ENCODE data around the gene SMURF1.
"Not testable (repeated sequence)": the region's sequence is repeated elsewhere in the genome, so short reads cannot be mapped to it uniquely, and the experiment has no call there.

SMURF1 gene

DNA sequence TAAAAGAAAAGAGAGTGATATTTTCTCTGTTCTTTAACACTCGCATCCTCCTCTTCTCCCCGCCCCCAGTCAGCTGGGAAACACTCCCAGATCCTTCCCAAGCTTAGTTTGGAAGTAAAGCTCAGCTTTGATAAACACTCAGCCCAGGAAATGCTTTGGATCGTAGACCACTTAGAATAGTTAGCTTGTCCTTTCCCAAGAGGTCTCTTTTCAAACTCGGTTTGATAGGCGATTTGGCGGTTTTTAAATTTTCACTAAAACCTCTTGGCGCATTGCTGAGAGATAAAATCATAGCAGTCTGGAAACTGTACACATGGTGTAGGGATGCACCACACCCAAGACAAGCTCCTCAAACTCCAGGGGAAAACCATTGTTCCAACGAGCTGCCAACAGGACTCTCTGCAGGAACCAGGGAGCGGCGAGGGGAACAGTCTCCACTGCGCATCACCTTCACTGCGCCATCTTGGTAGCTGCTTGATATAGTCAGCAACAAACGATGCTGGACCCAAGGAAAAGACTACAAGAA is 22.3 kb downstream of the SMURF1 start:
- DNase-seq (ENCODE audit: low read depth) = no peak

DNA sequence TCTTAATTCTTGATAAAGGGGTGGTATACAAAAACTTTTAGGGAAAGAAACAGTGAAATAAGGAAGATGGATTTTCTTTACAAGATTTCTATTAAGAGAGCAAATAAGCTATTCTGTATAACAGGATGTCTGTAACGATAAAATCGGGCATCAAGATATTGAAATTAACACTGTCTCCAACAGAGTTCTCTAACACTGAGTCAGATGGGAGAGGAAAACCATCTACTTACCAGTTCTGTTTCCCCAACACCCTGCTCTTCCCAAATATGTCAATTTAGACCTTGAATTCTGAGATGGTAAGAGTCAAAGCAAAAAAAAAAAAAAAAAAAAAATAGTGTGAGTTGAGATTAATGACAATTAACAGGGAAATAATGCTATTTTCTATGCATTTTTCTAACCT is 23.0 kb downstream of the SMURF1 start:
- DNase-seq (ENCODE audit: low read depth) = no peak

DNA sequence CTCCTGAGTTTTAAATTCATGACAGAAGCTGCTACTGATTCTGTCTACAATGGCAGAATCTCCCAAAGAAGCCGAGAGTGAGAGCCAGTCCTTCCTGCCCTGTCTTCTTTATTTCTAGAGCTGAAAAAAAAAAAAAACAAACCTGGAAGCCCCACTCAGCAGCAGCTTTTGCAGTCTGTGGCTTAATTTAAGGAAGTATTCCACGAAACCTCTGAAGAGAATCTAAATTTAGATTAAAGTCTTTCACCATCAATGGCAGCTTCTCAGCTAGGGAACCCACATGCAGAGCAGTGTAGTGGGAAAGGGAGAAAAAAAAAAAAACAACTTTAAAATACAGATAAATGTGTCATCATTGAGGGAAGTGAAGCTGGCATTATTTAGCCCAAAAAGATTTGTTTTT is 23.4 kb downstream of the SMURF1 start:
- no peak for DNase-seq (ENCODE audit: low read depth)

DNA sequence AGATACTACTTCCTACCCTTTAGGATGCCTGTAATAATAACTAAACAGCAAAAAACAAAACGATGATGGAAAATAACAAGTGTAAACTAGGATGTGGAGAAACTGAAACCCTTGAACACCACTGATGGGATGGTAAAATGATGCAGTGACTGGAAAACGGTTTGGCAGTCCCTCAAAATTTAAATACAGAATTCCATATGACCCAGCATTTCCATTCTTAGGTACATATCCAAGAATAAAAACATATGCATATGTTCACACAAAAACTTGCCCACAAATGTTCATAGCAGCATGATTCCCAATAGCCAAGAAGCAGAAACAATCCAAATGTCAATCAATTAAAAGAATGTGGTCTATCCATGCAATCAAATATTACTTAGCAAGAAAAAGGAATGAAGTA is 25.8 kb downstream of the SMURF1 start:
- no peak for DNase-seq (ENCODE audit: low read depth)

DNA sequence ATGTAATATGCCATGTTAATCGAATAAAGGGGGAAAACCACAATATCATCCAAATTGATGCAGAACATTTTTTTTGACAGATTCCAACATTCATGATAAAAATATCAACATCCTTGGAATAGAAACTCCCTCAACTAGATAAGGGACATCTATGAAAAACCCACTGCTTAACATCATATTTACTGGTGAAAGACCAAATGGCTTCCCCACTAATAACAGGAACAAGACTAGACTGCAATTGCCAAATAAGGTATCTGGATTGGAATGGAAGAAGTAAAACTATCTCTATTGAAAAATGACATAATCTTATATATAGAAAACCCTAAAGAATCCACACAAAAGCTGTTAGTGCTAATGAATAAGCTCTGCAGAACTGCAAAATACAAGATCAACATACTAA is 27.8 kb downstream of the SMURF1 start:
- no peak for DNase-seq (ENCODE audit: low read depth)

DNA sequence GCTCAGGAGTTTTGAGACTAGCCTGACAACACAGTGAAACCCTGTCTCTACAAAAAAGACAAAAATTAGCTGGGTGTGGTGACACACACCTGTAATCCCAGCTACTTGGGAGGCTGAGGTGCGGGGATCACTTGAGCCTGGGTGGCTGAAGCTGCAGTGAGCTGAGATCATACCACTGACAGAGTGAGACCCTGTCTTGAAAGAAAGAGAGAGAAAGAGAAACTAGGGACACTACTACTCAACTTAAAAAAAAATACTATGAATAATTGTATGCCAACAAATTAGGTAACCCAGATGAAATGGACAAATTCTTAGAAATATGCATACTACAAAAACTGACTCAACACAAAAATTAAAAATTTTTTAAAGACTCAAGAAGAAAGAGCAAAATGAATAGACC is 28.5 kb downstream of the SMURF1 start:
- DNase-seq (ENCODE audit: low read depth) = no peak

DNA sequence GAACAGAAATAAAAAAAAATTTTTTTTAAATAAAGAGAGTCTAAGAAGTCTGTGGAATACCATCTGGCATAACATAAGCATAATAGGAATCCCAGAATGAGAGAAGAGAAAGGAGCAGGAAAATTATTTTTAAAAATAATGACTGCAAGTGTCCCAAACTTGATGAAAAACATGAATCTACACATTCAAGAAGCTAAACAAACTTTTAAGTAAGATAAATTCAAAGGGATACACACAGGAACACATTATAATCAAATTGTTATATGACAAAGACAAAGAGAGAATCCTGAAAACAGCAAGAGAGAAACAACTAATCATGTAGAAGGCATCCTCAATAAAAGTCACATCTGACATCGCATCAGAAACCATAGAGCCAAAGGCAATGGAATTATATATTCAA is 30.9 kb downstream of the SMURF1 start:
- DNase-seq (ENCODE audit: low read depth) = no peak

DNA sequence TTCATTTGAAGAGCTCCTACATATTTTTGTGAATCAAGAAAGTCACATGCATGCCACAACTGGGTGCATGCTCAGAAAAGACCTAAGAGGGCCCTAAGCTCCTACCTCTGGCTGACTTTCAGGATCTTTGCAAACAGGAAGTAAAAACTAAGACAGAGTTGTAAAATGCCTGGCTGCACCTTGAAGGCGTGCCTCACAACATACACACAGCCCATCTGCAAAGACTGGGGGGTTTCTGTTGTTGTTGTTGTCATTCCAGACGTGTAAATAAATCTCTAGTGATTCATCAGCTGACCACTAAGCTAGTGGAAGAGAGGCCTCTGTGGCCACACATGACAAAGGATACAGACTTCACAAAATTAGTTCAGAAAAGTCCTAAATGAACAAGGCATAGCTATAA is 31.8 kb downstream of the SMURF1 start:
- no peak for DNase-seq (ENCODE audit: low read depth)

DNA sequence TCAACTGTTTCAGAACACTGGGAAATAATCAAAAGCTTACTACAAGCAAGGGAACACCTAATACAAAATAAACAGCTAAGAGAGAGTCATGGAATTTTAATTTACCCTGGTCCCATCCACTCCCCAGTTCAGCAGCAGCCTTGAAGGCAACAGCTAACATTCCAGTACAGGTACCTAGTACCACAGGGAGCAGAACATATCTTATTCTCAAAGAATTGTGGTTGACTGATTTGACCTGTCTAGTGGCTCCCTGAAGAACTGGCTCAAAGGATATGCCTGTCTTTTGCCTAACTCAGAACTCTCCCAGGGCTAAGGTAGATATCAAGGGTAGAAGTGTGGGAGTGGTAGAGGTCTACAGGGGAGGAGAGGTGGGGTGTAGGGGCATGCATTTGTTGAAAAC is 32.3 kb downstream of the SMURF1 start:
- no peak for DNase-seq (ENCODE audit: low read depth)

DNA sequence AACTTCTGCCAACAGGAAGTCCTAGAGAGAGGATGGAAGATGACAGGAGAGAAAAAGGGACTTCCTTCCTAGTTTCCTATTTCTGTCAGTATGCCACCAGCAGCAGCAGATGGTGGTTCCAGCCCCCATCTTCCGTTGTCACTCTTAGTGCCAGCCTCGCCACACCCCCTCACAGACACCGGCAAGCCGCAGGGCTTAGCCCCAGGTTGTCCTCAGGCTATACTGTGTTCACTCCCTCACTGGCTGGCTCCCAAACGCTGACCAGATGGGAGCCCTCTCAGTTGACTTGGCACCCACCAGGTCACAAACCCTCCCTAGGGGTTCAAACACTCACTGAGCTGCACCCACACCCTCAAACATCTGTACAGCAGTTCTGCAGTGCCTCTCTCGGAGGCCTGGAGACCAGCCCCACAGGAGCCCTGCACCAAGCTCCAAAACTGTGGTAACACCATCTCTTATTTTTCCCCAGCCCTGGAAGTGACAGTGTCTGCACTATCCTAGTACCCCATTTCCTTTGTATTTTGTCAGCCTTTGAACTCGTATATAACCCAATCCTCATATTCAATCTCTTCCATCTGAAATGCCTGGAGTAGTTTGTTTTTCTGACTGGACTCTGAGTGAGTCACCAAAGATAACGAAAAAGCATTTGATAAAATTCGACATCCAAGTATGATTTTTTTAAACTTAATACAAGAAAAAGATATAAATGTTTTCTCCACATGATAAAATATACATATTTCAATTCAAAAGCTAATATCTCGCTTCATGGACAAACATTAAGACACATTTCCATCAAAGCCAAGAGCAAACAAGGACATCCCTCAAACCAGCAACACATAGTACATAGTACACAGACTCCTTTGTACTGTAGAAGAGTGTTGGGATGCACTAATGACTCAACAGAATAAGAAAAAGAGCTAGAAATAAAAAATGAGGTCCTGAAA is 34.5 kb downstream of the SMURF1 start:
- DNase-seq (ENCODE audit: low read depth) = no peak

DNA sequence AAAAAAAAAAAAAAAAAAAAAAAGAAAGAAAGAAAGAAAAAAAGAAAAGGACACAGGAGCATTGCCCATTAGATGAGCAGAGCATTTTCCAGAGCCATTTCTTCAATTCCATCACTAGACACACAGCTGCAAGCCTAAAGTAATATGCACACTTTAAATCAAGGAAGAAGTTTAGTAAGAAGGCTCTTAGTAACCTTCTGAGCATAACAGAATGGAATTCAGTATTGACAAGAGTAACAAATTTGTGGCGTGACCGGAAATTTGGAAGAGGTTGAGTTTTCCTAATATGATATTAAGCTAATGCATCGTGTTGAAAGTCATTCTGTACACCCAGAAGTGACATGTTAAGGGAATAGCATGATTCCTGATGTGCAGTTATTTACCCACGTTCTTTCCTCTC is 35.3 kb downstream of the SMURF1 start:
- DNase-seq (ENCODE audit: low read depth) = no peak

DNA sequence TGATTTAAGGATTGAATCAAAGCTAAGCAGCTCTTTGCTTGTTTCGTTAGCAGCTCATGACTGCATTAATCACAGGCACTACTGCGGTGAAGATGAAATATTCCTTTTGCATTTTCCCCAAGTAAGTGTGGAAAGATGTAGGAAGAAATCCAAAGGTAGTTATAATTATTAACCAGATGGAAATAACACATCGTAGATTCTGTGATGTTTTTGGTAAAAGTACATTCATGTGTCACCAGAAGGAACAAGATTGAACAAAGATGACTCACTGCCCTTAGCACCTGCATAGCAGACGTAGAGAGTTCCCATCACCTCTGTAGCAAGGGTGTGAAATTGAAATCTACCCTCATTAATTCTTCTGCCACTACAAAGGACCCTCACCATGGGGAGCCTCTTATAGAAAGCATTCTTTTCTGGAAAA is 37.1 kb downstream of the SMURF1 start:
- no peak for DNase-seq (ENCODE audit: low read depth)

DNA sequence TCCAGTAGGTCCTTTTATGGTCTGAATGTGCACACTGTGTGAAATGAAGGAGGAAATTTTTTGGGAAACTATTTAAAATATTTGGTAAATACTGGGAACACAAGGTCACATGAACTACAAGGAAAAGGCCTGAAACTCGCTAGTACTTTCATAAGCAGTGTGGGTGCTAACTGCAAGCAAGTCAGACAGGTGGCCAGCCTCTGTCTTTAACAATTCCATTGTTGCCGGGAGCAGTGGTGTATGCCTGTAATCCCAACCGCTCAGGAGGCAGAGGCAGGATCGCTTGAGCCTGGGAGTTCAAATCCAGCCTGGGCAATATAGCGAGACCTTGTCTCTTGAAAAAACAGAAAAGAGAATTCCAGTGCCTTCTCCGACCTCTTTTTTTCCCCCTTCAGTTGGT is 37.5 kb downstream of the SMURF1 start:
- no peak for DNase-seq (ENCODE audit: low read depth)

DNA sequence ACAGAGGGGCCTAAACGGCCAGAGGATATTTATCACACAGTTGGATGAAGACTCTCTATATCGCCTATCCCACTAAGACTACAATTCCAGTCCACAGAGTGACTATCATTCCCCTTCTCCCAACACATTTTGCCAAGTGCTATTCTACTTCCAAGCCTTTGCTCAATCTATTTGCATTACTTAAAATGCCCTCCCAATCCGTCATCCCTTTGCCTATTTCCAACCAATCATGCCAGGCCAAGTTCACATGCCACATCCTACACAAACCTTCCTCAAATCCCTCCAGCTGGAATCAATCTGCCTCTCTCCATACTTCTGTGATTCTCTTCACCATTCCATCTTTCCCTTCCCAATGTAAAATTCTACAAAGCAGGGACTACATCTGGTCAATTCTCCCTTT is 38.2 kb downstream of the SMURF1 start:
- no peak for DNase-seq (ENCODE audit: low read depth)

DNA sequence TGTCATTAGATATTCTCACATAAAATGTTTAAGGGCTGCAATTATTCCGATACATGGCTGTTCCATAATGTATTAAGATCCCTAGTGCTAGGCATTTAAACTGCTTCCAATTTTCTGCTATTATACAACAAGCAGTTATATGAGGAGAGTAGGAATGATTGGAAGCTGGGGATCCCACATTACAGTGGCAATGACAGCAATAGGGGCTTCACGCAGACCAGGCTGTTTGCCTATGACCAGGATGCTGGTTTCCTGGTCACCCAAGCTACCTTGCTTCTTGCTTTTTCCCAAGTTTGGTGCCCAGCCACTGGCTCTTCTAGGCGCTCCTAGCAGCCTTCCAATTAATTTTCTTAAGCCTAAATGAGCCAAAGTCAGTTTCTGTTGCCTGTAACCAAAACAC is 39.3 kb downstream of the SMURF1 start:
- no peak for DNase-seq (ENCODE audit: low read depth)

DNA sequence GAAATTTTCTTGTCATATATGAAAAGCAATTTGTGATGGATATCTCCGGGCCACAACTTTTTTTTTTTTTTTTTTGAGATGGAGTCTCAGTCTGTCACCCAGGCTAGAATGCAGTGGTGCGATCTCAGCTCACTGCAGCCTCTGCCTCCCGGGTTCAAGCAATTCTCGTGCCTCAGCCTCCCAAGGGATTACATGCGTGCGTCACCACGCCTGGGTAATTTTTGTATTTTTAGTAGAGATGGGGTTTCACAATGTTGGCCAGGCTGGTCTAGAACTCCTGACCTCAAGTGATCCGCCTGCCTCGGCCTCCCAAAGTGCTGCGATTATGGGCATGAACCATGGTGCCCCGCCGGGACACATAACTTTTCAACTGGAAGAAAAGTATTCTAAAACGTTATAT is 40.1 kb downstream of the SMURF1 start:
- not testable (repeated sequence) for DNase-seq (ENCODE audit: low read depth)

DNA sequence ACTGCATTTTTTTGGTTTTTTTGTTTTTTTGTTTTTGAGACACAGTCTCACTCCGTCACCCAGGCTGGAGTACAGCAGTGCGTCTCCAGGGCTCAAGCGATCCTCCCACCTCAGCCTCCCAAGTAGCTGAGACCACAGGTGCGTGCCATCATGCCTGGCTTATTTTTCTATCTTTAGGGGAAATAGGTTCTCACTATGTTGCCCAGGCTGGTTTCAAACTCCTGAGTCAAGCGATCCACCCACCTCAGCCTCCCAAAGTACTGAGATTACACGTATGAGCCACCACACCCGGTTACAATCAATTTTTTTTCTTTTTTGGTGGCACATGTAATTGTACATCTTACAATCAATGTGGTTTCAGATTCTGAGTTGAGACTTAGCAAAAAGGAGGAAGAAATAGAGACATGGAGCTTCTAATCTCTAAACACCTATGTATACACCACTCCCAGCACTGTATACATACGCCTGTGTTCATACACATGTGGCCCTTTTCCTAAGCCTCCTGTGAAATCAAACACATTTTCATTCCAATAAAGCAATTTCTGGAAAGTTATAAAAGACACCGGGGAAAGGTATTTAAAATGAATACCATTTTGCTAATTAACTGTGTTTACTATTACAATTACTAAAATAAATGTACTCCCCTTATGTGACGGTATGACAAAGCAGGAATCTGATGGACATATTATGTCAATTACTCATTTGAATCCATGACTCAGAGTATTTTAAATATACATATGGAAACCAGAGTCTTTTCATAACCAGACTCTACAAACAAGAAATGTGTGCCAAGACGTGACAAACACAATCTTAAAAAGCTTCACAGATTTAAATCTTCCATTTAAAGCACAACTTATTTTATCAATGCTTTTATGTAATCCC is 40.9 kb downstream of the SMURF1 start:
- DNase-seq (ENCODE audit: low read depth) = peak; percentile 52

DNA sequence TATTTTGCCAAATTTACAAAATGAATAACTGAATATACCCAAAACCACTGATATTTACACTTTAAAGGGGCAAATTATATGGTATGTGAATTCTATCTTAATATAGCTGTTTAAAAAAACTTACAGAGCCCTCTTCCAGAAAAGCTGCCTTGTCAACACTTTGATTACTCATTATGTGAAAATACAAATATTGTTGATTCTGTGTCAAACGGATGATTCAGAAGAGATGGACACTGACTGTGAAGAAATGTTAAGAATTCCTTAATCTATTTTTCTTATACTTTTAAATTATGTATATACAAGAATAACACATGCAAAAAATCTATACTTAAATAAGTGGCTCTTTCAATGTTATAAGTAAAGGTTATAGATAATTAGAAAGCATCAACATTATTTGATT is 41.5 kb downstream of the SMURF1 start:
- DNase-seq (ENCODE audit: low read depth) = no peak

DNA sequence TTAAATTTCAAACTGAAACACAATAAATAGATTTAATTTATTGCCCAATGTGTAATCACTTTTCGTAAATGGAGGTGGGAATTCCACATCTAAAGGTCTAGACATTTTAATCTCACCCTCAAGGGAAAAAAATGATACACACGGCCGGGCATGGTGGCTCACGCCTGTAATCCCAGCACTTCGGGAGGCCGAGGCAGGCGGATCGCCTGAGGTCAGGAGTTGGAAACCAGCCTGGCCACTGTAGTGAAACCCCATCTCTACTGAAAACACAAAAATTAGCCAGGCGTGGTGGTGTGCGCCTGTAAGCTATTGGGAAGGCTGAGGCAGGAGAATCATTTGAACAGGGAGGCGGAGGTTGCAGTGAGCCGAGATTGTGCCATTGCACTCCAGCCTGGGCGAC is 42.4 kb downstream of the SMURF1 start:
- not testable (repeated sequence) for DNase-seq (ENCODE audit: low read depth)

DNA sequence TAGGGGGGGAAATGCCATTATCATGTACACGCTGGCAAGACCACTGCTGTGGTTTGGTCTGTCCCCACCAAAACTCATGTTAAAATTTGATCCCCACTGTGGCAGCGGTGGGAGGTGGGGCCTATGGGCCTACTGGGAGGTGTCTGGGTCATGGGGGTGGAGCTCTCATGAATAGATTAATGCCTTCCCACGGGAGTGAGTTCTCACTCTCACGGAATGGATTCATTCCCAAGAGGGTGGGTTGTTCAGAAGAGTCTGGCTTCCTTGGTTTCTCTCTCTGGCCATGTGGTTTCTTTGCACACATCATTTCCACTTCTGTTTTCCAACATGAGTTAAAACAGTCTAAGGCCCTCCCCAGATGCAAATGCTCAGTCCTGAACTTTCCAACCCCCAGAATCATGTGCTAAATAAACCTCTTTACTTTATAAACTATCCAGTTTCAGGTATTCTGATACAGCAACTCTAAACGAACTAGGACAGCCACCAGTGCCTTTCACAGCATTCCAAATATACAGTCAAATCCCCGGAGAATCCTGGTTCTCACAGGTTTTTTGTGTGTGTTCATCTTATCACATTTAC is 44.3 kb downstream of the SMURF1 start:
- DNase-seq (ENCODE audit: low read depth) = peak; percentile 88

DNA sequence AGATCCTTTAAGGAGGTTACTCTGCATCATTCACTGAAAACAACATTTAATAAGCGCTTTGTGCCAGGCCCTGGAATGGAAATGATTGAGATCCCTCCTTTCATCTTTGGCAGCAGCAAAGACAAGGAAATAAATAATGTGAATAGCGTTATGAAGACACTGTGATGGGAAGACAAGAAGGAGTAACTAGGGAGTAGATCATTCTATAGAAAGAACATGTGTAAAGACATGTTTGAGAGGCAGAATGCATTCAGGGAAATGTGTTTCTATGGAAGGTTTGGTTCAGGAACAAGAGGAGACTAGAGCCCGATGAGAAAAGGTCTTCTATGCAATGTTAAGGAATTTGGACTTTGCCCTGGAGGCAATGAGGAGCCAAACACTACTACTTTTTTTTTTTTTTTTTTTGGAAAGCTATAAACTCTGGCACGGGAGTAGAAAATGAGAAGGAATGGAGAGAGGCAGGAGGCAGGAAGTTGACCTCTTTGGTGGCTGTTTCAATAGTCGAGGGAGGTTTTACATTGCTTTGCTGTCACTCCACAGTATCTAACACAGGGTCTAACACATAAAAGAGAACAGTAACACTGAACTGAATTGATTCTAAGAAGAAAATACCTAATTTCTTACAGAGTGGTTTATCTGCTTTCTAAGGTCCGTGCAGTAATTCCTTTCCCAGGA is 44.9 kb downstream of the SMURF1 start:
- DNase-seq (ENCODE audit: low read depth) = peak; percentile 54

DNA sequence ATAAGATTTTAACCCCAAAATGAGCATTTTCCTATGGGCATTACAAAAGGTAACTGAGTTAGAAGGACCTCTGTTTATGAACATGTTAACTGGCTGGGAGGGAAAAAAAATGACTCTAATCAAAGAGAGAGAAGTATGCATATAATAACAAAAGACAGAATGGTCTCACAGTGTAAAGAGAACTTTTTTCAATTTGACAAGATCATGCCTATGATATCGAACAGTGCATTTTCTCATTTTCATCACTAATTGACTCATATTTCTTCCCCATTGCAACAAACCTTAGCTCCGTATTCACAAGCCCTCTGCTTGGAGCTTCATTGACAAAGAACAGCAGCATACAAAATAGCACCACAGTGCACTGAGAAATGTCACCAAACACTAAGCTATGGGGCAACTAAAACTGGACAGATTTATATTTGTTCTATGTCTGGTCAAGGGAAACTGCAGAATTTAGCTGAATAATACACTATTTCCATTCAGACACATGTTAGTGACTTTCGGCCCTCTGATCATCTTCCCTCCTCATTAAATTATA is 45.6 kb downstream of the SMURF1 start:
- DNase-seq (ENCODE audit: low read depth) = no peak

All from stromal cell of bone marrow (primary cell).